M059J (cell line): ENCODE measurements around the gene EFTUD2. TPM values are rescaled to one million over a fixed set of nuclear protein-coding genes. Genes with fewer than 3 reads are reported as not detected.
A peak's percentile ranks its signal among the peaks of the same experiment; 100 is the strongest.

Experiments used
- DNase-seq: peaks from one replicate; pipeline ENCODE4 v3.0.0-alpha.2; 2012; ENCODE audit warnings: low read depth
- total RNA-seq: library from RNA; depleted of rRNA; stranded (reverse); fragments of >200 nt; shearing (Covaris generic); gene quantifications from 2 replicates; pipeline ENCODE4 v1.2.3, GENCODE V29; 2014

The EFTUD2 gene
- total RNA-seq, 1 experiment from 2014 or later, result 157 TPM

DNA sequence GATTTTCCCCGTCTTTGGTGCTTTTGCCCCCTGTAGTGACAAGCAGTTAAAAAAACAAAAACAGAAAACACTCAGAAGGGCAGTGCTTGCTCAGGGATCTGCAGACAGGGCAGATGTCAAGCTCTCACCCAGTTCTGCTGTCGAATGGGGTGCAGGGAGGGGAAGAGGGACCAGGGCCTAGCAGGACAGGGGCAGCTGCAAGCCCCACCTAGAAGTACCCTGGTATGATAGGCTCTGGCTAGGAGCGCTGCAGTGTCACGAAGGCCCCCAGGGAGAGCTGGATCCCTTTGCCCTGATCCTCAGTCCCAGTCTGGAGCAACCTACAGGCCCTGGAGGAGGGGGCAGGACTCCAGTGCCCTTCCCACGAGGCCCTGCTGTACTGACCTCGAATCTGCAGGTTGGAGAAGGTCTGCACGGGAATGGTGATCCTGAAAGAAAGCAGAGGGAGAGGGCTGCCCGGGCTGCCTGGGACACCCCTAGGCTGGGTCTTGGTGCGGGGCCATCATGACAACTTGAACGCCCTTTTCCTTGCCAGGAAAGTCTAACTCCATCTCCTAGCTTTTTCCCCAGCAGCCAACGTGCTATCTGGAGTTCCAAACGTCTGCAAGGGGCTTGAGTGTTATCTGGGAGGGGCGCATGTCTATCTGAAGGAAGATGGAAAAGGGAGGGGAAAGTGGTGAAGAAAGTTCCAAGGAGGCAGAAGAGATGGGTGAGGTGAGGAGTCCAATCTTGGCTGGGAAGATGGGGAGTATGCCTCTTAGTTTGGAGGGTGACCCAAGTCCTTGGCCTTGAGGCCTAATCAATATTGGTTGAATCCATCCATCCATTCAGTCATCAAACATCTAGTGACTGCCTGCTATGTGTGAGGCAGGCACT, 11.2 kb upstream of the EFTUD2 start:
- no peak for DNase-seq

GRCh38 chr17:44909681-44910144, 10.5 kb upstream of the EFTUD2 start:
- DNase-seq, result peak; percentile 94

DNA sequence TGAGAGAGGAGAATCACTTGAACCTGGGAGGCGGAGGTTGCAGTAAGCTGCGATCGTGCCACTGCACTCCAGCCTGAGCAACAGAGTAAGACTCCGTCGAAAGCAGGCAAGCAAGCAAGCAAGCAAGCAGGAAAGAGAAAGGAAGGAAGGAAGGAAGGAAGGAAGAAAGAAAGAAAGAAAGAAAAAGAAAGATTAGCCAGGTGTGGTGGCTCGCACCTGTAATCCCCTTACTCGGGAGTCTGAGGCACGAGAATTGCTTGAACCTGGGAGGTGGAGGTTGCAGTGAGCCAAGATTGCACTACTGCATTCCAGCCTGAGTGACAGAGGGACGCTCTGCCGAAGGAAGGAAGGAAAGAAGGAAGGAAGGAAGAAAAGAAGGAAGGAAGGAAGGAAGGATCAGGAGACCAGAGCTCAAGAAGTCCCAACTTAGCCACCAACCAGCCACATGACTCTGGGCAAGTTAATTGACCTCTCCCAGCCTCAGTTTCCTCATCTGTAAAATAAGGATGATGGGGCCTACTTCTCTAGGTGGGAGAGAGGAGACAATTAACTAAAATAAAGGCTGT, 9.6 kb upstream of the EFTUD2 start:
- no peak for DNase-seq

DNA sequence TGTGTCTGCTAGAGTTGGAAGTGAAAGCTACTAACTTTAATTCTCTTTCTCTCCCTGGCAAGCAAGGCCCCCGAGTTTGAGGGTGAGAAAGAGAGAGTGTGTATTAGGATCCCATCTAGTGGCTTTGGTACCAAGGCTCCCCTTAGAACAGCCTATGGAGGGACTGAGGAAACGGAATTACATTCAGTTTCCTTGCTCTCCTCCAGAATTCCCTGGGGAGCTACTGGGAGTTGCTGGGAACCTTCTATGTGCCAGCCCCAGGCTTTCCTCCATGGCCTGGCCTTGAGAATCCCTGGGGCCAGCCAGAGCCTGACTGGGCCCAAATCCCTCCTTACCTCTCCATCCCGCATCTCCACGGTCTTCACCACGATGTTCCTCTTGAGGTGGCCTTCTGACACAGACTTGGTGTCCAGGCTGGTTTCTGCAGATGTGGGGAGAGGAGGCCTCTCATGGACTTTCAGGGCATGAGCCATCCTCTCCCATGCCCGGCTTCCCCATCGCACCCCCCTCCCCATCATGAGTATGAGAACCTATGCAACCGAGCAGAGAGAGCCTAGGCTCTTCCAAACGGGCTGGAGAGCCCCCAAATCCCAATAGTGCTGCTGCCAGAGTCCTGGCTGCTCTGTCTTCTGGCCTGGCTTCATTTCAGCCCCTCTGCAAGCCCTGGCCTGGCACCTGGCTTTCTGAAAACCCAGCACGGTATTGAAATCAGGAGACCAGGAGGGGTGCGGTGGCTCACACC, 8.7 kb upstream of the EFTUD2 start:
- no peak for DNase-seq

- no peak for DNase-seq
These were observed 7.8 kb upstream of the EFTUD2 start for GRCh38 chr17:44906763-44907728.

DNA sequence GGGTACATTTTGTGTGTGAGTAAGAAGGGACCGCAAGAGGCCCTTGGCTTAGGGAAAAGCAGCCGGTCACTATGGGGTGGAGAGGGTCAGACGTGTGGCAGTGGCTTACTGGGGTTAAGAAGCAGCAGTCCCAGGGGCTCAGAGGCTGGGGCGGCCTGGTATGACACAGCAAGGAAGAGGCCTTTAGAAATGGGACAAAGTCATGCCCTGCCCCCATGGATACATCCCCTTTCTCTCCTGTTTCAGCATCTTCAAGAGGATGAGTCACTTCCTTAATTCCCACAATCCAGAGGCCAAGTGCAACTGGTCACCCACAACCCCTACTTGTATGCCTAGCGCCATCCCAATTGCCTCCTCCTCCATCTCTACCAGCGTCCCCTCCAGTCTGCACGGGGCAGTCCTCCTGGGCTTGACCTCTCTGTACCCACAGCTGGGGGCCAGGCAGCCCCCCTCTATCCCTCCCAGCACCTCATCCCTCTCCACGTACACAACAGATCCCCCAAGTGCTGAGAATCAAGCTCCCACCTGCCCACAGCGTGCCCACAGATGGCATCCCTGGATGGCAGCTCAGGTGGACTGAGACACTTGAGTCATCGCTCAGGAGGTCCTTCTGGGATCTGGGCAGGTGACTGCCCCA, 6.9 kb upstream of the EFTUD2 start:
- peak; percentile 97 for DNase-seq

DNA sequence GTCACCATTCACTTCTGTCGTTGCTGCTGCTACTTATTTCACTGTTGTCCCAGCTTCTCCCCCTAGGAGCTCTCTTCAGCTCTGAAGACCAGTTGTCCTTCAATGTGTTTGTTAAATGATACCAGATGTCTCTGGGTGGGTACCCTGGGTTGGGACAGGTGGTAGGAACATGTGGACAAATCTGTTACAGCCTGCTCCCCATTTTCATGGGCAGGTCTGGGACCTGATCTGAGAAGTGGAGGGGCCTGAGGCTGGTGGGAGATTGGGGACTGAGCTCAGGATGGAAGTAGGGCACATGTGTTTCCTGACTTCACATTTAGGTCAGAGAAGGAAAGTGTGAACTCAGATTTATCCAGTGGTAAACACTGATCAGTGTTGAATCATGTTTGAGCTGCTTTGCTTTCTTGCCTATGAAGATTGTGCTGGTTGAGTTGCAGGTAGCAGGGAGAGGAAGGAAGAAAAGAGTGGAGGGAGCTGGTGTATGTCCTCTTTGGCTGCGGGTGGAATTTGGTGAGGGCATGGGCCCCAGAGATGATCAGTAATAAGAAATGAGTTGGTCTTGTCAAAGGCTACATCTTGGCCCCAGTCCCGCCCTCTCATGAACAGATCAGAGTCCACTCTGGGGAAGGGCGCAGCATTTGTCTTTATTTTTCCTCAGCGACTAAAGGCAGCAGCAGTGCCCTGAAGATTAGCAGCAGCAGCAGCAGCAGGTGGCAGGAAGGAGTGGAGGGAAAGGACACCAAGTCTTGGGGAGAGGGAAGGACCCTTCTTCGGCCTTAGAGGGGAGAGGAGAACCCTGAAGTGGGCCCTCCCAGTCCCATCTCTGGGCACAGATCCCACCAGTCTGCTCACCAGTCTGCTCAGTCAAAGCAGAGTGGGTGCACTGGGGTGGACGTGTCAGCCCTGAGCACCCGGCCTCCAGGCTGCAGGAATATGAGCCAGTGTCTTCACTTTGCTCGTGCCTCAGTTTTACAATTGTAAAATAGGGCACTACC, 6.1 kb upstream of the EFTUD2 start:
- DNase-seq, result no peak

- DNase-seq, result no peak
These were observed 5.0 kb upstream of the EFTUD2 start for GRCh38 chr17:44904001-44904984.

DNA sequence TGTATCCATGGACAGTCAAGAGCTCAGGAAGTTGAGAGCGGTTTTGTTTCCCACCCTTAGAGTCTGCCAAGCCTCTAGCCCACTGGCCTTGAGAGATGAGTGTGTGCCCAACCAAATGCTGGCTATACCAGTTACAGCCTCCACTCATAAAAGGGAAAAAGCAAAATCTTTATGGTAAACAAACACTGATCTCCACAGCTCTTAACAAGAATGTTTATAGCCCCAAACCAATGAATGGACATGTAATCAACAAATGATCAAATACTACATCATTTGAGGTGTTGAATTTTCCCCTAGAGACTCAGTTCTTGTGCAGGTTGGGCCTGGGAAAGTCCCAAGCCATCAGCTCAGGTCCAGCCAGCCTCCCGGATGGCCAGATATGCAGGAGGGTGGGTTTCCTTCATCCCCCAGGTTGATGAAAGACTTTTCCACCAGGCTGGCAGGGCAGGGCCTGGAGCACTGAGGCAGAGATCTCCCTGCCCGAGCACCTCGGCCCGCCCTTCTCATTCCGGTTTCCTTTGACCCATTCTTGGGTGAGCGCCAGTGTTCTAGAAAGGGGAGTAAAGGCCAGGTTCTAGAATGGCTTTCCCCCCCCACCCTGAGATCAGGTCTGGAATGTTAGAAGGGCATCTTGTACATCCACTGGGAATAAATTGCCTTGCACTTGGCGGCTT, 3.9 kb upstream of the EFTUD2 start:
- DNase-seq, result no peak

DNA sequence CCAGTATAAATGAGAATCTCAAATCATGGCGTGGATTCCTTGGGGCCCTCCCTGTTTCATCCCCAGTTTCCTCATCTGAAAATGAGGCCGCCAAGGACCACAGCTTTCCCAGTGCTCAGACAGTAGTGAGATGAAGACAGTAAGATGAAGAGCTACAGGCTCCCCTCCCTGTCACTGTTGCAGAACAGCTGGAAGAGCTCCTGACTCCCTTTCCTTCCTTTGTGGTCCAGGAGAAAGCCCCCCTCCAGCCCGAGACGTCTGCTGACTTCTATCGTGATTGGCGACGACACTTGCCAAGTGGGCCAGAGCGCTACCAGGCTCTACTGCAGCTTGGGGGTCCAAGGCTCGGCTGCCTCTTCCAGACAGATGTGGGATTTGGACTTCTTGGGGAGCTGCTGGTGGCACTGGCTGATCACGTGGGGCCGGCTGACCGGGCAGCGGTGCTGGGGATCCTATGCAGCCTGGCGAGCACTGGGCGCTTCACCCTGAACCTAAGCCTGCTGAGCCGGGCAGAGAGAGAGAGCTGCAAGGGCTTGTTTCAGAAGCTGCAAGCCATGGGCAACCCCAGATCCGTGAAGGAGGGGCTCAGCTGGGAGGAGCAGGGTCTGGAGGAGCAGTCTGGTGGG, 3.0 kb upstream of the EFTUD2 start:
- DNase-seq, result no peak

DNA sequence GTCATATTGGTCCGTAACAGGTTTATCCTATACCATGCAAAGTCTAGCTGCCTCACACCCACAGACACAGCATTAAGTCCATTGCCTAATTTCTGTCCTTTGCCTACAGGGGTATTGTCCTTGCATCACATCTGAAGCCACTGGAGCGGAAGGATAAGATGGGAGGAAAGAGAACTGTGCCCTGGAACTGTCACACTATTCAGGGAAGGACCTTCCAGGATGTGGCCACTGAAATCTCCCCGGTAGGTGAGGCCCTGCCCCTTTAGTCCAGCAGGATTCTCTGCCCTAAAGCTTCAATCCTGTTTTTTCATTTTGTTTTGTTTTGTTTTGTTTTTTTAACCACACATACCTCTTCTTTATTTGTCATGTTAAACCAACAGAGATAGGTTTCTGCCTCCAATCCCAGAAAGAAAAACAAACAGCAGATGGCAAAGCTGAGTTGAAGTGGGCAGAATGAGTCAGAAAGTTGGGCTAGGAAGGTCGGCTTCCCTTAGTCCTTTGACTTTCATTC, 2.2 kb upstream of the EFTUD2 start:
- peak; percentile 95 for DNase-seq

GRCh38 chr17:44900894-44901293, 1.6 kb upstream of the EFTUD2 start:
- DNase-seq, result peak; percentile 92

GRCh38 chr17:44898768-44899073, 524 bp downstream of the EFTUD2 start:
- peak; percentile 65 for DNase-seq

- DNase-seq, result no peak
These were observed 4.6 kb downstream of the EFTUD2 start for GRCh38 chr17:44894642-44895041.

GRCh38 chr17:44892250-44892649, 7.0 kb downstream of the EFTUD2 start:
- DNase-seq, result no peak

DNA sequence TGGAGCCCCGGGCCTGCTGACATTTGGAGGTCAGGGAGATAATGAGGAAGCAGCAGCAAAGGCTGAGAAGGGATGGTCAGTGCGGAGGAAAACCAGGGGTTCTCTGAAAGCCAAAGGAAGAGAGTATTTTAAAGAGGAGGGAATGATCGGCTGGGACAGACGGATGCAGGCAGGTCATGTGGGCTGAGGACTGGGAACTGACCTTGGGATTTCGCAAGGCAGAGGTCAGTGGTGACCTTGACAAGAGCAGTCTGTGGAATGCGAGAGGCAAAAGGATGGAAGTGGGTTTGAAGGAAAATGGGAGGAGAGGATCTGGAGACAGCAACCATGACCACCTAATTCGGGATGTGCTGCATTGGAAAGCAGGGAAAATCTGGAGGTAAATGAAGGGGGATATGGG, 10.2 kb downstream of the EFTUD2 start:
- no peak for DNase-seq
